Neural cell (in vitro differentiated cells): ENCODE data around the gene PRKCA. TPM values are rescaled to one million over a fixed set of nuclear protein-coding genes. Genes with fewer than 3 reads are reported as not detected.

Experiments
- H2AFZ ChIP-seq: fragments of 200-600, 300-800 bp; sonication (generic), shearing (Covaris generic); 2 replicates; pipeline ENCODE4 v1.6.0; 2014; ENCODE audit warnings: low read depth, mild to moderate bottlenecking, antibody characterized with exemption, low read length, moderate library complexity
- H3F3A ChIP-seq: fragments of 200-600 bp; shearing (Covaris generic); 2 replicates; pipeline ENCODE4 v1.6.1; 2016; ENCODE audit warnings: mild to moderate bottlenecking, moderate library complexity, mixed read lengths, antibody characterized with exemption, low read length; ENCODE audit not compliant: insufficient read depth, poor library complexity, severe bottlenecking
- H3K27ac ChIP-seq: fragments of 200-600, 300-800 bp; sonication (generic), shearing (Covaris generic); 2 replicates; pipeline ENCODE4 v1.5.1; 2014; ENCODE audit warnings: mild to moderate bottlenecking, low read length, moderate library complexity
- H3K27me3 ChIP-seq: fragments of 300-800, 200-600 bp; sonication (generic), shearing (Covaris generic); 2 replicates; pipeline ENCODE4 v1.6.0; 2014; ENCODE audit warnings: mild to moderate bottlenecking, low read depth, low read length, moderate library complexity; ENCODE audit not compliant: insufficient read depth
- H3K36me3 ChIP-seq: fragments of 300-800, 200-600 bp; sonication (generic), shearing (Covaris generic); 2 replicates; pipeline ENCODE4 v1.5.1; 2014; ENCODE audit warnings: mild to moderate bottlenecking, antibody characterized with exemption, low read length, moderate library complexity; ENCODE audit not compliant: insufficient read depth
- H3K4me2 ChIP-seq: fragments of 300-800, 200-600 bp; sonication (generic), shearing (Covaris generic); 2 replicates; pipeline ENCODE4 v1.6.0; 2014; ENCODE audit warnings: mild to moderate bottlenecking, low read length
- H3K4me3 ChIP-seq: fragments of 300-800, 200-600 bp; sonication (generic), shearing (Covaris generic); 2 replicates; pipeline ENCODE4 v1.5.1; 2014; ENCODE audit warnings: mild to moderate bottlenecking, low read length, moderate library complexity
- H3K79me2 ChIP-seq: fragments of 200-600 bp; shearing (Covaris generic); replicated peaks from 2 replicates; pipeline ENCODE4 v1.6.0; 2014; ENCODE audit warnings: mild to moderate bottlenecking, low read length, moderate library complexity; ENCODE audit not compliant: insufficient read depth
- H3K9ac ChIP-seq: fragments of 300-800, 200-600 bp; sonication (generic), shearing (Covaris generic); 2 replicates; pipeline ENCODE4 v1.6.1; 2016; ENCODE audit warnings: mild to moderate bottlenecking, low read length, mixed read lengths
- H3K9me2 ChIP-seq: fragments of 200-600 bp; shearing (Covaris generic); 2 replicates; pipeline ENCODE4 v1.6.1; 2016; ENCODE audit warnings: mild to moderate bottlenecking, low read length, mixed read lengths; ENCODE audit not compliant: insufficient read depth
- H3K9me3 ChIP-seq: fragments of 200-600, 300-800 bp; sonication (generic), shearing (Covaris generic); 2 replicates; pipeline ENCODE4 v1.6.1; 2016; ENCODE audit warnings: mild to moderate bottlenecking, mixed run types, low read length, moderate library complexity, mixed read lengths
- H4K20me1 ChIP-seq: fragments of 200-600 bp; shearing (Covaris generic); 2 replicates; pipeline ENCODE4 v1.6.1; 2016; ENCODE audit warnings: mild to moderate bottlenecking, mixed run types; ENCODE audit not compliant: insufficient read depth
- EP300 ChIP-seq: fragments of 450-650 bp; conservative IDR thresholded peaks from 2 replicates; pipeline ENCODE4 v1.6.1; 2014; ENCODE audit warnings: antibody characterized with exemption, mild to moderate bottlenecking, moderate library complexity; ENCODE audit not compliant: poor library complexity, severe bottlenecking
- EZH2 ChIP-seq: fragments of 200-600, 300-800 bp; shearing (Covaris generic), sonication (generic); IDR thresholded peaks from 2 replicates; pipeline ENCODE4 v1.6.1; 2014; ENCODE audit warnings: antibody characterized with exemption, low read length, borderline replicate concordance, mild to moderate bottlenecking; ENCODE audit not compliant: insufficient read depth, poor library complexity, severe bottlenecking
- MXI1 ChIP-seq: fragments of 450-650 bp; conservative IDR thresholded peaks from 2 replicates; pipeline ENCODE4 v1.6.1; 2014; ENCODE audit warnings: antibody characterized with exemption, mild to moderate bottlenecking; ENCODE audit not compliant: poor library complexity, severe bottlenecking
- POLR2AphosphoS5 ChIP-seq: IDR thresholded peaks from 2 replicates; pipeline ENCODE4 v1.6.1; 2012
- RAD21 ChIP-seq: fragments of 450-650 bp; conservative IDR thresholded peaks from 2 replicates; pipeline ENCODE4 v1.6.1; 2014; ENCODE audit warnings: antibody characterized with exemption, mild to moderate bottlenecking, moderate library complexity
- SMC3 ChIP-seq: fragments of 450-650 bp; conservative IDR thresholded peaks from 2 replicates; pipeline ENCODE4 v1.6.1; 2014; ENCODE audit warnings: antibody characterized with exemption, mild to moderate bottlenecking, moderate library complexity; ENCODE audit not compliant: poor library complexity
- TAF1 ChIP-seq: IDR thresholded peaks from 2 replicates; pipeline ENCODE4 v1.6.1; 2012; ENCODE audit warnings: low read depth
- polyA plus RNA-seq: library from polyadenylated mRNA; depleted of rRNA; stranded (reverse); fragments of >200 nt; gene quantifications from 2 replicates; pipeline ENCODE4 v1.2.3, GENCODE V29; 2014
- TF ChIP-seq, protein P1 (sequence below): IDR thresholded peaks from 2 replicates; pipeline ENCODE4 v1.6.1; 2012; ENCODE audit warnings: borderline replicate concordance
- TF ChIP-seq, protein P2 (sequence below): fragments of 450-650 bp; IDR thresholded peaks from 2 replicates; pipeline ENCODE4 v1.5.1; 2014; ENCODE audit warnings: antibody characterized with exemption, mild to moderate bottlenecking, moderate library complexity; ENCODE audit not compliant: poor library complexity, severe bottlenecking

PRKCA gene
- polyA plus RNA-seq, 1 donor from 2014 or later, result 5.9 TPM

GRCh38 chr17:66841744-66842143, 539.3 kb downstream of the PRKCA start:
- H2AFZ ChIP-seq, result no peak overlapping the region
- peaks cover 2% of the 10 kb centered on the region for H3K27me3 ChIP-seq
- no peak overlapping the region for H3K27ac ChIP-seq
- no peak overlapping the region for H3K4me2 ChIP-seq
- TF ChIP-seq MXI1 (no peak), EP300 (no peak), EZH2 (no peak), TAF1 (no peak), SMC3 (no peak), RAD21 (no peak), POLR2AphosphoS5 (no peak)
- TF ChIP-seq, protein P1, sequence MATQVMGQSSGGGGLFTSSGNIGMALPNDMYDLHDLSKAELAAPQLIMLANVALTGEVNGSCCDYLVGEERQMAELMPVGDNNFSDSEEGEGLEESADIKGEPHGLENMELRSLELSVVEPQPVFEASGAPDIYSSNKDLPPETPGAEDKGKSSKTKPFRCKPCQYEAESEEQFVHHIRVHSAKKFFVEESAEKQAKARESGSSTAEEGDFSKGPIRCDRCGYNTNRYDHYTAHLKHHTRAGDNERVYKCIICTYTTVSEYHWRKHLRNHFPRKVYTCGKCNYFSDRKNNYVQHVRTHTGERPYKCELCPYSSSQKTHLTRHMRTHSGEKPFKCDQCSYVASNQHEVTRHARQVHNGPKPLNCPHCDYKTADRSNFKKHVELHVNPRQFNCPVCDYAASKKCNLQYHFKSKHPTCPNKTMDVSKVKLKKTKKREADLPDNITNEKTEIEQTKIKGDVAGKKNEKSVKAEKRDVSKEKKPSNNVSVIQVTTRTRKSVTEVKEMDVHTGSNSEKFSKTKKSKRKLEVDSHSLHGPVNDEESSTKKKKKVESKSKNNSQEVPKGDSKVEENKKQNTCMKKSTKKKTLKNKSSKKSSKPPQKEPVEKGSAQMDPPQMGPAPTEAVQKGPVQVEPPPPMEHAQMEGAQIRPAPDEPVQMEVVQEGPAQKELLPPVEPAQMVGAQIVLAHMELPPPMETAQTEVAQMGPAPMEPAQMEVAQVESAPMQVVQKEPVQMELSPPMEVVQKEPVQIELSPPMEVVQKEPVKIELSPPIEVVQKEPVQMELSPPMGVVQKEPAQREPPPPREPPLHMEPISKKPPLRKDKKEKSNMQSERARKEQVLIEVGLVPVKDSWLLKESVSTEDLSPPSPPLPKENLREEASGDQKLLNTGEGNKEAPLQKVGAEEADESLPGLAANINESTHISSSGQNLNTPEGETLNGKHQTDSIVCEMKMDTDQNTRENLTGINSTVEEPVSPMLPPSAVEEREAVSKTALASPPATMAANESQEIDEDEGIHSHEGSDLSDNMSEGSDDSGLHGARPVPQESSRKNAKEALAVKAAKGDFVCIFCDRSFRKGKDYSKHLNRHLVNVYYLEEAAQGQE, result no peak
- TF ChIP-seq, protein P2, sequence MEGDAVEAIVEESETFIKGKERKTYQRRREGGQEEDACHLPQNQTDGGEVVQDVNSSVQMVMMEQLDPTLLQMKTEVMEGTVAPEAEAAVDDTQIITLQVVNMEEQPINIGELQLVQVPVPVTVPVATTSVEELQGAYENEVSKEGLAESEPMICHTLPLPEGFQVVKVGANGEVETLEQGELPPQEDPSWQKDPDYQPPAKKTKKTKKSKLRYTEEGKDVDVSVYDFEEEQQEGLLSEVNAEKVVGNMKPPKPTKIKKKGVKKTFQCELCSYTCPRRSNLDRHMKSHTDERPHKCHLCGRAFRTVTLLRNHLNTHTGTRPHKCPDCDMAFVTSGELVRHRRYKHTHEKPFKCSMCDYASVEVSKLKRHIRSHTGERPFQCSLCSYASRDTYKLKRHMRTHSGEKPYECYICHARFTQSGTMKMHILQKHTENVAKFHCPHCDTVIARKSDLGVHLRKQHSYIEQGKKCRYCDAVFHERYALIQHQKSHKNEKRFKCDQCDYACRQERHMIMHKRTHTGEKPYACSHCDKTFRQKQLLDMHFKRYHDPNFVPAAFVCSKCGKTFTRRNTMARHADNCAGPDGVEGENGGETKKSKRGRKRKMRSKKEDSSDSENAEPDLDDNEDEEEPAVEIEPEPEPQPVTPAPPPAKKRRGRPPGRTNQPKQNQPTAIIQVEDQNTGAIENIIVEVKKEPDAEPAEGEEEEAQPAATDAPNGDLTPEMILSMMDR, result no peak
- no peaks in the 10 kb centered on the region for H3F3A ChIP-seq
- H3K9me2 ChIP-seq, result no peaks in the 10 kb centered on the region
- no peak overlapping the region for H3K9ac ChIP-seq
- no peaks in the 10 kb centered on the region for H3K36me3 ChIP-seq
- H3K9me3 ChIP-seq, result peaks cover 6% of the 10 kb centered on the region
- no peaks in the 10 kb centered on the region for H4K20me1 ChIP-seq
- H3K79me2 ChIP-seq, result no peaks in the 10 kb centered on the region
- H3K4me3 ChIP-seq, result no peak overlapping the region

- no peak overlapping the region for H3K4me3 ChIP-seq
- H2AFZ ChIP-seq, result no peak overlapping the region
- no peak overlapping the region for H3K4me2 ChIP-seq
- no peak overlapping the region for H3K9ac ChIP-seq
- no peaks in the 10 kb centered on the region for H4K20me1 ChIP-seq
- H3K9me3 ChIP-seq, result peaks cover 7% of the 10 kb centered on the region
- no peak for TF ChIP-seq MXI1
- TF ChIP-seq EP300, result no peak
- no peak for TF ChIP-seq SMC3
- no peak for TF ChIP-seq TAF1
- H3K9me2 ChIP-seq, result no peaks in the 10 kb centered on the region
- H3K36me3 ChIP-seq, result no peaks in the 10 kb centered on the region
- H3F3A ChIP-seq, result no peaks in the 10 kb centered on the region
- H3K27ac ChIP-seq, result no peak overlapping the region
- no peaks in the 10 kb centered on the region for H3K27me3 ChIP-seq
- no peaks in the 10 kb centered on the region for H3K79me2 ChIP-seq
Observed at GRCh38 chr17:66842505-66842904, 540.1 kb downstream of the PRKCA start.

DNA sequence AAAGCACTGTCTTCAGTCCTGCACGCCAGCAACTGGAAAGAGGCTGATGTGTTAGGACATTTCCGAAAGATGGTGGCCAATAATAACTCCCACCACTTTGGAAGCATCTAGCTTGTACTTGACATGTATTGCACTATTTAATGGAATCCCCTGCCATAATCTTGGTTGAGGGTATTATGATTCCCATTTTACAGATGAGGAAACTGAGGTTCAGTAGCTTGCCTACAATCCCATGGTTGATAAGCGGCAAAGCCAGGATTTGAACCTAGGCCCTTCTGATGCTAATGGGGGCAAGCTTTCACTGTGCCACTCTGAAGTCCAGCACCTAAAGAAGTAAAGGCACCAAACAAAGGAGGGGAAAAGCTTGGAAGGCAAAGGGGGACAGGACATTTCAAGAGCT, 540.5 kb downstream of the PRKCA start:
- H3K79me2 ChIP-seq, result no peaks in the 10 kb centered on the region
- H3K27ac ChIP-seq, result no peak overlapping the region
- H3K27me3 ChIP-seq, result no peaks in the 10 kb centered on the region
- no peak overlapping the region for H3K4me3 ChIP-seq
- TF ChIP-seq, protein P2, result no peak
- no peak for TF ChIP-seq MXI1
- no peak for TF ChIP-seq RAD21
- TF ChIP-seq TAF1, result no peak
- TF ChIP-seq EZH2, result no peak
- H4K20me1 ChIP-seq, result no peaks in the 10 kb centered on the region
- H3K4me2 ChIP-seq, result no peak overlapping the region
- H3K9me3 ChIP-seq, result peaks cover 7% of the 10 kb centered on the region
- H2AFZ ChIP-seq, result no peak overlapping the region
- H3K36me3 ChIP-seq, result no peaks in the 10 kb centered on the region
- no peaks in the 10 kb centered on the region for H3K9me2 ChIP-seq
- H3F3A ChIP-seq, result no peaks in the 10 kb centered on the region
- no peak overlapping the region for H3K9ac ChIP-seq
